NCI-H526 (cell line): ENCODE results near the gene ACADSB.

Source experiments
- DNase-seq, 2 experiments: peaks; one replicate each; lab custom pipeline; 2025; lab: John Stamatoyannopoulos, UW

ACADSB gene

DNA sequence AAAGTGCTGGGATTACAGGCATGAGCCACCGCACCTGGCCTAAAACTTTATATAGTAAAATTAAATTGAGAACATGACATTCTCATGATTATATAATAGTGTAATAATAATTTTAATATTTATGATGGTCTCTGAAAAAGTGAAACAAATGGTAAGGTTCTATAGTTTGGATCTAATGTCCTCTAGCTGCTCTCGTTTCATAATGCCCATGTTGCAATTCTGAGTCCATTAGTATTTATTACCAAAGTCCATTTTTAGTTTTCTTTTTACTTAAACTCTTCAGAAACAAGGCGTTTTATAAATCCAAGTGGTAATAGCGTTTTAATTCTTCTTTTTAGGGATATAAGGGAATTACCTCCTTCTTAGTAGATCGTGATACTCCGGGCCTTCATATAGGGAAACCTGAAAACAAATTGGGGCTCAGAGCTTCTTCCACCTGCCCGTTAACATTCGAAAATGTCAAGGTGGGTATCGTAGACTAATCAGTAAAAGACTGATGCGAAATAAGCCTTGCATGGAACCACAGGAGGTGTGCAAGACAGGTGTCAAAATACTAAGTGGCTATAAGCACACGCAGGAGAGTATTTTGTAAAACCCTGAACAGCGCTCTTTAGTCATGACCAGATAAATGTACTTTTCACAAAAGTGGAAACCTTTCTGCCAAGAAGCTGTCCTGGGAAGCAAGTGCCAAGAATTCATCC lies 34.1 kb downstream of the ACADSB start:
- no peak for DNase-seq

DNA sequence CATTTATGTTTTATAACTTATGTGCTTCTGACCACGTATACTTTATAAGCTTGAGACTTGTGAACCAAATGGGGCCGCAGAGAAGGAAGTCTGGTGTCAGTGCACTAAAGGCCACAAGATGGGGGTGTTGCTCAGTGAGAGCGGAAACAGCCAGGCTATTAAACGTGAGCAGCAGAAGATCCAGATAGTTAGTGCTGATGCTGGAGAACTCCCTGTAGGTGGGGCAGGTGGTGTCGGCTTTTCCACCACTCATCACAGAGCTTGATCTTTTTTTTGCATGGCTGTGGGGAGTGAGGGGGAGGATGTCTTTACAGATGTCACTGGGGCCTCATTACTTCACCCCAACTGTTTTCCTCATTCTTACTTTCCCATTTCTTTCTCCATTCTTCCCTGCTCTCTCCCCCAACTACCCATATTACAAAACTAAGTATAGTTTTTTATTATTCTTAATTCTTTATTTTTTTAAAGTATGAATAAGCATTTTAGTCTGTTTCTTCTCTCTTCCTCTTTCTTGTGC lies 34.7 kb downstream of the ACADSB start:
- DNase-seq: peak; percentile 84 to 90

DNA sequence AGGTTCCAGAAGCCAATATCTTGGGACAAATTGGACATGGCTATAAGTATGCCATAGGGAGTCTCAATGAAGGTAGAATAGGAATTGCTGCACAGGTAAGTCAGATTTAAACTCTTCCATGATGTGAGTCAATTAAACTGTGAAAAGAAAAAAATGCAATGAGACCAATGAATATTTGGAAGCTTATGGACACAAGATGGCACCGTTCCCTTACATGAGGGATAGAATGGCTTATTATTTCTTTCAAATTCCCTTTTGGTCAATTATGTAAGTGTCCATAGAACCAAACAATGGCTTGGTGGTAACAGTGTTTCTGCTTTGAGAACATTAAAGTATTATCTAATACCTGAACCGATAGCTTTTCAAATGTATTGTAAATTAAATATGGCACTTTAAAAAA lies 35.6 kb downstream of the ACADSB start:
- DNase-seq: peak in 1 of 2 experiments; percentile 18

DNA sequence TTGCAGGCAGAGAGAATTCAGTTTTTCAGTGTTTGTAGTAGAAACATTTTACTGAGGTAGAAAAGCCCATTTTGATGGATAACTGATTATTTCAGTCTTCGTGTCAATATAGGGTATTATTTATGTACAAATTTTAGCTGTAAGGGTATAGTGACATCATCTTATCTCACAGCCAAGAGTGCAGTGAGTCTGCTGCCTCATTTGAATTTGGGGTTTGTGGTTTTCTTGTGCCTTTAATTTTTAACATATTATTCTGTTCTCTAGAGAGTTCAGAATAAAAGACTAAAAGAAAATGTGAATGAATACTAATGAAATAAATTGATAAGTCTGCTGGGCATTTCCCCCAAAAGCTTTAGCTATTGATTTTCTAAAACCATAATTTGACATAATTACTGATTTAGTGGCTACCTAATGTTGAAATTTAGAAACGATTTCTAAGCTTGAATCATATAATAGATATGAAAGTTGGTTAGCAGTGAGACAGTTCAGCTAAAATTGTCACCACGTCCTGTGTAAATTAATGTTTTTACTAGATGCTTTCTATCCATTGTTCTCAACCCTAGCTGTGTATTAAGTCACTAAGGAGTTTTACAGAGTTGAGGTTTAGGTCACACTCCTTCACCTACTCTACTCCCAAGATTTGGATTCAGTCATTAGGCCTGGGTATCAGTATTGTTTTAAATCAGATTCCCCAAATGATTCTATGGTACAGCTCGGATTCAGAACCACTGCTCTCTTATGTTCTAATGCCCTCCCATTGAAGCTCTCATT lies 37.3 kb downstream of the ACADSB start:
- DNase-seq: no peak

DNA sequence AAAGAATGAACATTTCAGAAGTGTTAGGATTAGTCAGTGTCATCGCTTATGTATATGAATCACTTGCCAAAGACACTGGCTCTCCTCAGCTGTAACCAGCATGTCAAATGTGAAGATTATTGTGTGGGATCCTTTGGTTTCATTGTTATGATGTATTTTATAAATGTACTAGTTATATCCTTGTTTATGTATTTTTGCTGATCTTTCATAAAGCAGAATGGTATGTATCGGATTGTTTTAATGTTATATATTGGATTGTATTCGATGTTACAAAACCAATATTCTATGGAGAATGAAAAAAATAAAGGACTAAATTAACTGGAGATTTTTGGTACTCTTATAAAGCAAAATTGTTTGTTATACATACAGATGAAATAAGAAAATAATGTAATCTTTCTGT lies 49.2 kb downstream of the ACADSB start:
- no peak for DNase-seq

DNA sequence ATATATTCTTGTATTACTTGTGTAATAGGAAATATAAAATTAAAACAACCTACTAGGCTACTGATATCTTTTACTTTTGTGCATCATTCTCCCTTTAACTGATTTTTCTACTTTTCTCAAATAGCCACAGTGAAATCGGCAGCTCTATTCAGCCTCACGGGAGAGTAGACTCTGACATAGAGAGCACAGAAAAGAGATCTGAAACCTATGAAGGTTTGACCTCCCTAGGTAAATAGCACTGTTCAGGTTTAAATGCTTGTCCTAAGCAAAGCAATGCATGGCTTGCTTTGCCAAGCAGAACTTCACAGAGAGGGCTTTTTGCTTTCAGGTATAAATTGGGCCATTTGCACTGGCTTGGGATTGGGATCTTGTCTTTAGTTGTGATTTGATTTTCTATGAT lies 53.1 kb downstream of the ACADSB start:
- no peak for DNase-seq

DNA sequence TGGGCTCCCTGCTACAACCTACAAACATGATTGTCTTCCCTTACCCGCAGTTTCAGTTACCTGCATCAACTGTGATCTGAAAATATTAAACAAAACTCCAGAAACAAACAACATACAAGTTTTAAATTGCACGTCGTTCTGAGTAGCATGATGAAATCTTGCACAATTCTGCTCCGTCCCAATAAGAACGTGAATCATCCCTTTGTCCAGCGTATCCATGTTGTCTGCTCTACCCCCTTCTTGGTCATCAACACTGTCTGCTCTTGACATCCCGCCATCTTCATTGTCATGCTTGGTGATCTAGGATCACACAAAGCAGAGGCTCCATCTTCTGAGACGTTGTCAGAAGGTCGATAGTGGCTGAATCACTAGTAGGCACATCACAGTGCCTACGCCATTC lies 53.9 kb downstream of the ACADSB start:
- no peak for DNase-seq

DNA sequence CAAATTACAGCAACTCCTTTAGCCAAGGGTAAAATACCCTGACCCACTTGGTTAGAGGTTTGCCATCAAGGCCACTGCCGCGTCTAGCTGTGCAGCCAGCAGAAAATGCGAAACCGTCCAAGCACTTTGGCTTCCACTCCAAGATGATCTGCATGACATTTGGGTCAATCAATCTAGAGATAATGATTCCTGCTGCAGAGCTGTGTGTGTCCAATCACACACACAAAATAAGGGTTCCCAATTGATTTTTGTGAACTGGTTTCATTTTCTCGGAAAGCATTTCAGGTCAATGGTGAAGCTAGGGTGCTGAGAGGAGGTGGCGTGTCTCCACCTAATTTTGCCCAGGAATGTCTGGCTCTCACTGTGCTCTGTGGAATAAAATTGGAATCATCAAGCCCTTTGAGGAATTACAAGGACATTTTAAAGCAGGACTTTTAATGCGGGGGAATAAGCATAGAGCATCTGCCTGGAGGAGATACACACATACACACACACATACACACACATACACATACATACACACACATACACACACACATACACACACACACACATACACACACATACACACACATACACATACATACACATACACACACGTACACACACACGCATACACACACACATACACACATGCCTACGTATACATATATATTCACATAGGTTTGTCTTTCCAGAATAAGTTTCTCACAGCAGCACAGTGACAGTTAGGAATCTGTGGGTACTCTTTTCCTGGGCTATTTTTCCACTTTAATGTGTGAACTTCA lies 59.5 kb downstream of the ACADSB start:
- DNase-seq: no peak

DNA sequence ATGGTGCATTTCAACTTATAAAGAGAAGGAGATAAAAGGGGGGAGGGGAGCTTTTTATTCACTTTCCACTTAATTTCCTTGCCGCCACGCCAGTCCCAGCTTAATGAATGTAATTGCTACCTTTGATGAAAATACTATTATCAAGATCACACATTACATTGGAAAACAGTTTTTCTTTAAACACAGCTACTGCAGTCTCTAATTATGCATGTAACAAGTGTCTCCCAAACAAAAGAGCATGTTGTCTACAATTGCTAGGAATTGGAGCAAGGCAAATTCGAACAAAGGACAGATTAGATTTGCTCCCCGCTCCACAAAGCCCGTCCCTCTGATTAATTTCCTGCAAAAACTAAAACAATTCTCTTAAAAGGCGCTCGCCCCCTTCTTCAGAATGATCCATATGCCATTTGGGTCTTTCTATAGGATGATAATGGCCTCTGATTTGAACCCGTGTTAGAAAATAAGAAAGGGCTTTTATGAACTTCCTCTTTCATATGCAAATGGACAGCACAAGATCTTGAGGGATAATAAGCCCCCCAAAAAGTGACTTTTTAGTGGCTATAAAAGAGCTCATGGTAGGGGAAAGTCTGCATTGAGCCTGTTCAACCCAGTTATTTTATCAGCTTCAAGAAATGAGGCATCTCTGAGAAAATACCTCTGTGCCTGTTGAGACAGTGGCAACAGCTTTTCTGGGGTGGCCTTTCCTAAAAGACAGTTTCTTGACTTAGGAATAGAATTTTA lies 60.6 kb downstream of the ACADSB start:
- DNase-seq: no peak

DNA sequence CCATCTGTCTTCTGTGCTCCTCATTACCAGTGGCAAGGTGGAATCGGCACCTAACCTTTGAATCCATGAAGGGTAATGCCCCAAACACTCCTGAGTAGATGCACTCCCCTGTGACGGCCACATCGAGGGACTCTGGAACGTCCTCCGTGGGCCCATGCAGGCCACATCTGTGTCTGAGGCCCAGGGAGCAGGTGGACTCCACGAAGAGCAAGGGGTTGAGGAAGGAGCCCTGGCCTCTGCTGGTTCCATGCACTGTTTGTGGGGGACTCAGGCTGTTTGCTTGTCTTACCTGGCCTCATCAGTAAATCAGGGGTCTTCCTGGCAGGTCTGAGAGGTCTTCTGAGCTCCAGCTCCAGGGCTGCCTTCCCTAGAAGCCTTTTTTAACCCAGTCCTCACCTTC lies 64.4 kb downstream of the ACADSB start:
- no peak for DNase-seq

DNA sequence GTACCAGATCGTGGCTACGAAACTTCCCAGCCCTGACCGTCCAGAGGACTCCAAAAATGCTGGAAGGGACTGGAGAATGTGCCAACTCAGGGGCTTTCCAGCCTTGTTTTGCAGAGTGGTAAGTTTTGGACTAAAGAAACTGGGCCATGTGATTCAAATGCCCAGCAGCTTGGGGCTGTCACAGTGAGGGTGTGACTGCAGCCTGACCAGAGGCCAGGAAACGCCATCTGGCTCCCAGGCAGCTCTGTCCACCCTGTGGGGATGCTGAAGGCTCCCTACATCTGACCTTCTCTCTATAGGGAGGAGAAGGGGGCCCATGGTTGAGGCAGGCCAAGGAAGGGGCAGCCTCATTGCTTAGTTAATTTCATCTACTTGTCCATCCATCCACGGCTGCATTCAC lies 65.4 kb downstream of the ACADSB start:
- no peak for DNase-seq

DNA sequence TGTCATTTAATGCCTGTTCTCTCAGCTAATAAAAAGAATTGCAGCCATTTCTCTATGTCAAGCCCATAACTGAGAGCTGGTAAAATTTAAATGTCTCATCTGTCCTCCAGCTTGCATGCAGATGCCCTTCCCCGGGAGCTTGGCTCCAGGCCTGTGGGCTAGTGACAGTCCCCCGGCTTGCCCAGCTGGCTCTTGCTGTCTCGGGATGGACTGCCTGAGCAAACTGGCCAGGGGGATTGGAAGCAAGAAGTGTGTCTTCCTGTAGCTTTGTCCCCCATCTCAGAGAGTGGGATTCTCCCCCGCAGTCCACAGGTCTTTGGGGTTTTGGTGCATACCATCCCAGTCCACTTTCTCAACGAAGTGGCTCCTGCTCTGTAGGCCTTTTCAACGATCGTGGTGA lies 73.1 kb downstream of the ACADSB start:
- no peak for DNase-seq

DNA sequence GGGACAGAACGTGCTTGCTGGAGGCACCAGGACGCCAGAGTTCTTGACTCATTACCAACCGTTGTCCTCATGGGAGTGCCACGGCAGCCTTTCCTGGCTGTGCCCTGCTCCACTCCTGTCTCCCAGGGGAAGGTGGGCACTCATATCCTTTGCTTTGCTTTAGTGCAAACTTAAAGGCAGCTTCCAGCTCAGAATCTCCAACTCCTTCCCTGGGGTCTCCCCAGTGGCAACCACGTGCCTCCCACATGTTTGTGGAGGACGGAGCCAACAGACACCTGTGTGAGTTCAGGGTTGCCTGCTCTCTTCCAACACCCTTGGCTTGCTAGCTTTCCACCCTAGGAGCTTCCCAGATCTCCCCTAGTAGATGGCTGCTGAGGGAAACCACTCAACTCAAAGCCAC lies 75.0 kb downstream of the ACADSB start:
- DNase-seq: no peak

DNA sequence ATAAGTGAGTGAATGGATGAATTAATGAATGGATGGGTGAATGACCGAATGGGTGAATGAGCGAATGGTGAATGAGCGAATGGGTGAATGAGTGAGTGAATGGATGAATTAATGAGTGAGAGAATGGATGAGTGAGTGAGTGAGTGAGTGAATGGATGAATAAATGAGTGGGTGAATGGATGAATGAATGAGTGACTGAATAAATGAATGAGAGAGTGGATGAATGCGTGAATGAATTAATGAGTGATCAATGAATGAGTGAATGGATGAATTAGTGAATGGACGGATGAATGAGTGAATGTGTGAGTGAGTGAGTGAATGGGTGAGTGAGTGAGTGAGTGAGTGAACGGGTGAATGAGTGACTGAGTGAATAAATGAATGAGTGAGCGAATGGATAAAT lies 77.5 kb downstream of the ACADSB start:
- no peak for DNase-seq

DNA sequence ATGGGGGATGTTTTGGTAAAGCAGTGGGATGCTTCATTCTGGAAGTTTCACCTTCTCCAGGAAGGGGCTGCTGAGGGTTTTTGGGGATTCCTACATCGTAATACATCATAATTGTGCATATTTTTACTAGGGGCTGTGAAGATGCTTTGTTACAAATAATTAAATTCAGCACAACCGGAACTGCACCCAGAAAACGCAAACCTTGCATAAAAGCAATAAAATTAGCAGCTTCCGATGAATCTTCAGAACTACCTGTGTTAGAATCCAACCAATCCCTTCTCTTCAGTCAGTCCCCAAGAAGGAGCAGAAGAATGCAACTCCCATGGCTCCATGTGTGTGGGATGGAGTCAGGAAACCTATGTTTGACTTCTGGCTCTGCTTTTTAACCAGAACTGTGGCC lies 78.5 kb downstream of the ACADSB start:
- no peak for DNase-seq

DNA sequence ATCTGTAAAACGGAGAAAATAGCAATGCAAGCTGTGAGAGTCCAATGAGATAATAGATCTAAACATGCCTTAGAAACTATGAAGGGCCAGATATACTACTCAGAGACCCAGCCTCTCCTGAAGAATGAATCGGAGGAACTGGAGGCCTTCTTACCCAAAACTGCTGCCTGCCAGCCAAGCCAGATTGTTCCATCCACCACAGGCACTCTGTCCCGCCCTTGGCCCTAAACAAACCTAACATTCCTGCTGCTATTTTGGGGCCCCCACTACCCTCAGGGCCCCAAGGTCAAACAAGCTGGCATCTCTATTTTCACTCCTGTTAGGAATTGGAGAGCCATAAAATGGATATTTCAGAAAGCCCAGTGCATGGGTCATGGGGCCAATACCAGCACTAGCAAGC lies 79.0 kb downstream of the ACADSB start:
- DNase-seq: no peak

DNA sequence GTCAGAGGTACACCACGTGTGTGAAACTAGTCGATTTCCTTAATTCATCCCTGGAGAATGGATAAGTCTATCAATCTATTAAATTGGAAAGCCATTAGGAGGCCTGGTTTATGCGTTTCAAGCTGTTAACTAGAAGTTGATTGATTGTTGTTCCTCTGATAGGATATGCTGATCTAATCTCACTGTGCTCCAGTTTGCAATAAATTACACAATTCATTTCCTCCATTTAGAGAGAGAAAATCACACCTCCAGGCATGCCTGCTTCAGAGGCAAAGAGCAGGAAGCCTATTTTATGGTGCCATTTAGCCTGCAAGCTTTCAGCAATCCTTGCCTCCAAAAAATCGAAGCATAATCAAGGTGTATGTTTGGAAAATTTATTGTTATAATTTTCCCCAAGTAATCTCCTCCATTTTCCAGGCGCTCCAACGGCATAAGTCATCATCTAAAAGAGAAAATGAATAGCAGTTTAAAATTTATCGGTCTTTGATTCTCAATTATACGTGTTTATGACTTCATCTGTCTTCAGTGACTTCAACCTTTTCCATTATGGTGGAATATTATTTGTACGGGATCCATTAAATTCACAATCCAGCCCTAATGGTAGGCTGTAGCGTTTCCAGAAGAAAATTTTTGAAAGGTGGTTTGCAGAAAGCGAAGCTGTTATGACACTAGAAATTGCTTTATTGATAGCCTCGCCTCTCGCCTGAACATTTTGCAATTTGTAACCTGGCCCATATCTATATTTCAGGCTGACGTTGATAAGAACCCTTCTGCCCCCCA lies 84.0 kb downstream of the ACADSB start:
- no peak for DNase-seq

DNA sequence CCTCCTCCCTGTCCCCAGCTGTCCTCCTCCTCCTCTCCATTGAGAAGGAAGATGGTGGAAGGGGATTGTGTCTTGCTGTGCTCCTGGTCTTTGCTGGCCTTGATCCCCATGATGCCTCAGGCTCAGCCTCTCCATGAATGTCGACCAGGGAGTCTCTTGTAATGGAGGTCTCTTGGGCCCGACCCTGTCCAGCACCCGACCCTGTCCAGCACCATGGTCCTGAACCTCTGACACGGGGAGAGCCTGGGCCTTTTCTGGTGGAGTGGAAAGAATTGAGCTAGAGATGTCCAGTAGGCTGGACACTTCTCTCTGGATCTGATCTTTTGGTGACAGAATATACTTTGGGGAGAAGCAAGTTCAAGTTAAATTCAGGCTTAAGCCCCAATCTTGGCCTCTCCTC lies 84.7 kb downstream of the ACADSB start:
- no peak for DNase-seq

DNA sequence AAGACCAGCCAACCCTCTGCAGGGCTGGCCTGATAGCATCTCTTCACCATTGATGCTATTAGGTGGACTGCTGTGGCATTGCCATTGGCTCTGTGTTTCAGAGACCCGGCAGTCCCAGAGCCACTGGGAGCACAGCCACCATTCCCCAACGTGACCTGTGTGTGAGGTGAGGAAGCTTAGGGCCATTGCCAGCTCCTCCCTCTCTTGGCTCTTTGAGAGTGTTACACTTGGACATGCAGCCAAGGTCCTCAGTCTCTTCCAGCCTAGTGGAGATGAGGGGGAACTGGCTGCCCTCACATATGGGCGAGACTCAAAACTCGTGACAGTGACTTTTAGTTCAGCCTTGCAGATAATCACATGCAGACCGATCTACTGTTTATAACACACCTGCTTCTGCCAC lies 87.6 kb downstream of the ACADSB start:
- DNase-seq: no peak

DNA sequence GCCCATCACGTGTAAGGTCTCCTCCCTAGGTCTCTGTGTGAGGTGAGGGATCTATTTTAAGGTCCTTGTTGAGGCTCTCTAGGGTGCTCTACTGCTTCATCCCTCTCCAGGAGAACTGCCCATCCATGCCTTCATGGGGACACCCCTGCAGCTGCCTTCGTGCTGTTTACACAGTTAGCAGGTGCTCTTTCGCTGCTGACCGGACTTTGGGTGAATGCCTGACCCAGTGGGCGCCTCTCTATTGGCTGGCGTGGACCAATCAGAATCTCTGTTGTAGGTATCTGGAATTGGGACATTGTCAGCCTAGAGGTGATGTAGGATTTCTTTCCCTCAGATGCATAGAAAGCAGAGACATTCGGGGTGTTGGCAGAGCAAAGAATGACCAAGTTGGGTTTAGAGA lies 88.2 kb downstream of the ACADSB start:
- no peak for DNase-seq

DNA sequence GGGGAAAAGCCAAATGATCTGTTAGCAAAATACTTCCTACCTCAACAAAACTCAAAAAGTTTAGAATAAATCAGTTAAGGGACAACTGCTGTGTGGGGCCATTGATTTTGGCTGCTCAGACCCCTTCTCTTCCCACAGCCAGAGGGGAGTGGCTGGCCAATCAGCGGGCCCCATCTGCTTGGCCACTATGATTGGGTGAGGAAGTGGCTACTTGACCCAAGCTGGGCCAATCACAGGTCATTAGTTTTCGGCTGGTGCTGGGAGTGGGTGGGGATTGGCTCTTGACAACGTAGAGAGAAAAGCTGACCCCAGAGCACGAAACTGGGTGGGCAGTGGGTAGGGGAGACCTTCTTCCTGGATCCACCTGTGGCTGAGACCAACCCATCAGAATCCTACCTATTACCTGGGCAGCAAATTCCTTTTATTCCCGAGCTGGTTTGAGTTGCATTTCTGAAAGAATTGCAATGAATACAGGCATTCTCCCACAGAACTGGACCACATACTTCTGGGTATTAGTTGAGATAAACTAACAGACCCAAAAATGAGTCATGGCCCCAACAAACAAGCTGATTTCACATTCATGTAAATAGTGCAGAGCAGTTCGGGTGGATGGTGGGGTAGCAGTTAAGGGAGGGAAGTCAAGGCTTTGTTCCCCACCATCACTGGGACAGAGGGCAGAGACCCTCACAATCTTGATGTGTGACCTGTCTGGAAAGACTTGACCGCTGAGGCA lies 91.4 kb downstream of the ACADSB start:
- DNase-seq: no peak
